ENCODE data around the gene FAM163B.

DNA sequence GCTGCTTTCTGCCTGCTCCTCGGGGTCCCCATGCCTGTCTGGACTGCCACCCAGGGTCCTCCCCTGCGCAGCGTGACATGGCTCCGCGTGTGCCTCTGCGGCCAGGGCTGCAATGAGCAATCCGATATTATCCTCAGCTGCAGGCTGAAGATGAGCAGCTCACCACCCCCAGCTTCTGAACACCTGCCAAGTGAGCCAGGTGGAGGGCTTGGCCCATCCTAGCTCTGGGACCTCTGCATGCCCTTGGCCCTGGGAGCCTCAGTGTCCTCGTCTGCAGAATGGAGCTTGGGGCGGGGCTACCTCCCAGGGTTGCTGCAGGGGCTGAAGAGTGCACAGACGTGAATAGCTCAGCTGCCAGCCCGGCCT, 80.3 kb downstream of the FAM163B start:
- TF ChIP-seq, protein P1, sequence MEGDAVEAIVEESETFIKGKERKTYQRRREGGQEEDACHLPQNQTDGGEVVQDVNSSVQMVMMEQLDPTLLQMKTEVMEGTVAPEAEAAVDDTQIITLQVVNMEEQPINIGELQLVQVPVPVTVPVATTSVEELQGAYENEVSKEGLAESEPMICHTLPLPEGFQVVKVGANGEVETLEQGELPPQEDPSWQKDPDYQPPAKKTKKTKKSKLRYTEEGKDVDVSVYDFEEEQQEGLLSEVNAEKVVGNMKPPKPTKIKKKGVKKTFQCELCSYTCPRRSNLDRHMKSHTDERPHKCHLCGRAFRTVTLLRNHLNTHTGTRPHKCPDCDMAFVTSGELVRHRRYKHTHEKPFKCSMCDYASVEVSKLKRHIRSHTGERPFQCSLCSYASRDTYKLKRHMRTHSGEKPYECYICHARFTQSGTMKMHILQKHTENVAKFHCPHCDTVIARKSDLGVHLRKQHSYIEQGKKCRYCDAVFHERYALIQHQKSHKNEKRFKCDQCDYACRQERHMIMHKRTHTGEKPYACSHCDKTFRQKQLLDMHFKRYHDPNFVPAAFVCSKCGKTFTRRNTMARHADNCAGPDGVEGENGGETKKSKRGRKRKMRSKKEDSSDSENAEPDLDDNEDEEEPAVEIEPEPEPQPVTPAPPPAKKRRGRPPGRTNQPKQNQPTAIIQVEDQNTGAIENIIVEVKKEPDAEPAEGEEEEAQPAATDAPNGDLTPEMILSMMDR (IDR thresholded peaks at IDR 0.05; ENCODE audit: low read length) = no peak
- TF ChIP-seq EZH2 (optimal IDR thresholded peaks at IDR 0.05; ENCODE audit: low read depth, low read length) (no peak), EZH2phosphoT487 (IDR thresholded peaks at IDR 0.05; ENCODE audit: low read length) (no peak)

Measured in MM.1S (cell line).